ENCODE data around the gene ESYT3.

DNA sequence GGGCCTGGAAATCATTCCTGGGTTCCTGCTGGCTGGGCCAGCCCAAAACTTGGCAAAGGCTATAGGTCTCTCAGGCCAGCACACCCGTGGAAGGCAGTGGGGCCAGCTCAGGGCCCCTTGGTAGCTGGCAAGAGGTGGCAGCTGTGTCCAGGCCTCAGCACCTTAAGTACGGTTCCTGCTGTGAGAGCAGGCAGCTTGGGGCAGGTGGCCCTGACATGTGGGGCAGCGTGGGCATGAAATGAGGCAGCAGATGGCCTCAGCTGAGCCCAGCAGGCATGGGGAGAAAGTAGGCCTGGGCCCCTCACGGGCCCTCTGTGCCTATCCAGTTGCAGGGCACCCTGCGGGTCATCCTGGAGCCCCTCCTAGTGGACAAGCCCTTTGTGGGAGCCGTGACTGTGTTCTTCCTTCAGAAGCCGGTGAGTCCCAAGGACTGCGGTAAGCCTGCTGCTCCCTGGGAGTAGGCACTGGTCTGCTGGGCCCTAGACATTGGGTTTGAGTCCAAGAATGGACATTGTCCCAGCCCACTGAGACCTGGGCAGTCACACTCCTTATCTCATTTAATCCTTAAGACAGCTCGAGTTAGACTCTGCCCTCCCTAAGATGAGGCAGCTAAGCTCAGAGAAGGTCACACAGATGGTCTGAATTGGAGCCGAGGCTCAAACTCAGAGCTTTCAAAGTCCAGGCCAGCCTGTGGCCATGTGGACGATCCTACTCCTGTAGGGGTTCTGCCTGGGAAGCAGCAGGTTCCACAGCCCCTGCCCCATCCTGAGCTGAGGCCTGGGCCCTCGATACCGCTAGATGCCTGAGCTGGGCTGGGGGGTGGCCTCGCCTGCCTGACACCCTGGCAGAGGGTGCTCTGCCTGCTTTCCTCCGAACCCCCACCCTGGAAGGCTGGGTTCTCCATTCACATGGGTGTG, 25.5 kb downstream of the ESYT3 start:
- TF ChIP-seq CTCF (IDR thresholded peaks at IDR 0.05) (no peak), POLR2A (IDR thresholded peaks at IDR 0.05) (no peak)
